ENCODE measurements around the gene PAX8.

DNA sequence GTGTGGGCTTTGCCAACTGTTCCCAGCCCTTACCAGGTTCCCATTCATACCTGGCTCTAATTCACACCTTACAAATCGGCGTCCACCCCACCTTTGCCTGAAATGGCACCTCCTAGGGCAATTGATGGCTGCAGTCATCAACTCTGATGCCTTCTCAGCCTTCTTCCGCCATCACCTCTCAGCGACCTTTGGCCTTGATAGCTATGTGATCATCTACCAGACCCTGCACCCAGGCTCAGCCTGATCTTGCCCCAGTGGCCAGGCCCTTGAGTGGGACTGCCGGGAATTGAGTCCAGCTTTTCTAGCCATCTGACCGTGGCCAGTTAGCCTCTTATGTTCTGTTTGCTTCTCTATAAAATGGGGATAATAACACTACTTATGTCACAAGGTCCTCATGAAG lies 72.5 kb downstream of the PAX8 start:
- no peak for TF ChIP-seq POLR2A (IDR thresholded peaks at IDR 0.05)
- TF ChIP-seq, protein P1, sequence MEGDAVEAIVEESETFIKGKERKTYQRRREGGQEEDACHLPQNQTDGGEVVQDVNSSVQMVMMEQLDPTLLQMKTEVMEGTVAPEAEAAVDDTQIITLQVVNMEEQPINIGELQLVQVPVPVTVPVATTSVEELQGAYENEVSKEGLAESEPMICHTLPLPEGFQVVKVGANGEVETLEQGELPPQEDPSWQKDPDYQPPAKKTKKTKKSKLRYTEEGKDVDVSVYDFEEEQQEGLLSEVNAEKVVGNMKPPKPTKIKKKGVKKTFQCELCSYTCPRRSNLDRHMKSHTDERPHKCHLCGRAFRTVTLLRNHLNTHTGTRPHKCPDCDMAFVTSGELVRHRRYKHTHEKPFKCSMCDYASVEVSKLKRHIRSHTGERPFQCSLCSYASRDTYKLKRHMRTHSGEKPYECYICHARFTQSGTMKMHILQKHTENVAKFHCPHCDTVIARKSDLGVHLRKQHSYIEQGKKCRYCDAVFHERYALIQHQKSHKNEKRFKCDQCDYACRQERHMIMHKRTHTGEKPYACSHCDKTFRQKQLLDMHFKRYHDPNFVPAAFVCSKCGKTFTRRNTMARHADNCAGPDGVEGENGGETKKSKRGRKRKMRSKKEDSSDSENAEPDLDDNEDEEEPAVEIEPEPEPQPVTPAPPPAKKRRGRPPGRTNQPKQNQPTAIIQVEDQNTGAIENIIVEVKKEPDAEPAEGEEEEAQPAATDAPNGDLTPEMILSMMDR (IDR thresholded peaks at IDR 0.05), result no peak
